GM12878 (cell line): Measurements from ENCODE around the gene PTPRN2. TPM values are rescaled to one million over a fixed set of nuclear protein-coding genes. Genes with fewer than 3 reads are reported as not detected.

Experiments
- ATAC-seq: fragments of 200-7000 bp; cut with Tn5 transposase; 3 replicates; pipeline ENCODE4 v1.9.1; 2020; ENCODE audit warnings: mild to moderate bottlenecking, moderate library complexity
- BruUV-seq: library from RNA; stranded (reverse); fragments of 400-500 nt; replicated peaks from 2 replicates; lab custom pipeline; 2021; lab: Mats Ljungman, UMichigan
- CTCF ChIA-PET: fragments of 300-600 bp; sonication (Branson Sonifier 250); formaldehyde crosslinking; extraction: SDS; loops from one replicate; lab custom pipeline; 2021; ENCODE audit warnings: inconsistent platforms; lab: Yijun Ruan, JAX
- POLR2A ChIA-PET: fragments of 350-600 bp; formaldehyde crosslinking; extraction: SDS; loops from one replicate; lab custom pipeline; 2021; ENCODE audit warnings: inconsistent platforms; lab: Charles Lee
- RAD21 ChIA-PET: fragments of 300-600 bp; sonication (Branson Sonifier 250); formaldehyde crosslinking; loops from one replicate; lab custom pipeline; 2023; ENCODE audit warnings: antibody characterized with exemption; ENCODE audit not compliant: unreplicated experiment; lab: Charles Lee
- SMC1A ChIA-PET: fragments of 300-600 bp; sonication (Branson Sonifier 250); formaldehyde crosslinking; loops from one replicate; lab custom pipeline; 2023; ENCODE audit not compliant: unreplicated experiment, uncharacterized antibody; lab: Charles Lee
- DNase-seq: peaks from one replicate; pipeline ENCODE4 v3.0.0-alpha.2; 2011; ENCODE audit warnings: low read depth, low spot score
- FAIRE-seq: peaks from 3 replicates; lab custom pipeline; 2011; peaks lifted over from hg19 to GRCh38; lab: Jason Lieb, UNC
- H2AFZ ChIP-seq: 2 replicates; pipeline ENCODE4 v1.6.0; 2011; ENCODE audit warnings: low read depth, low read length, control low read depth; ENCODE audit not compliant: control insufficient read depth
- H3K27ac ChIP-seq: 2 replicates; pipeline ENCODE4 v1.5.1; 2011; ENCODE audit warnings: control low read depth; ENCODE audit not compliant: control insufficient read depth, insufficient read depth
- H3K27me3 ChIP-seq, 2 experiments: replicated peaks in 1 of 2; 2 replicates each; pipeline versions ENCODE4 v1.6.0 to v1.6.1; 2011; ENCODE audit warnings: low read length in 1 of 2; ENCODE audit not compliant: control insufficient read depth in 2 of 2, insufficient read depth in 2 of 2
- H3K36me3 ChIP-seq, 2 experiments: 2 replicates each; pipeline ENCODE4 v1.5.1; 2011; ENCODE audit warnings: low read length in 1 of 2; ENCODE audit not compliant: control insufficient read depth in 2 of 2, insufficient read depth in 2 of 2
- H3K4me1 ChIP-seq: 2 replicates; pipeline ENCODE4 v1.6.1; 2011; ENCODE audit warnings: mild to moderate bottlenecking, low read length, moderate library complexity, mixed read lengths; ENCODE audit not compliant: control insufficient read depth, insufficient read depth
- H3K4me2 ChIP-seq: 2 replicates; pipeline ENCODE4 v1.6.0; 2011; ENCODE audit warnings: control low read depth; ENCODE audit not compliant: control insufficient read depth, insufficient read depth
- H3K4me3 ChIP-seq: fragments of 200-600 bp; sonication (generic); 2 replicates; pipeline ENCODE4 v1.5.1; 2016
- H3K79me2 ChIP-seq: 2 replicates; pipeline ENCODE4 v1.6.0; 2011; ENCODE audit warnings: low read length; ENCODE audit not compliant: control insufficient read depth, insufficient read depth
- H3K9ac ChIP-seq: 2 replicates; pipeline ENCODE4 v1.8.0; 2011; ENCODE audit warnings: low read length, control low read depth, mixed read lengths; ENCODE audit not compliant: control insufficient read depth, insufficient read depth
- H3K9me3 ChIP-seq: replicated peaks from 3 replicates; pipeline ENCODE4 v1.5.1; 2011; ENCODE audit warnings: mild to moderate bottlenecking, low read length; ENCODE audit not compliant: control insufficient read depth, insufficient read depth
- H4K20me1 ChIP-seq: 2 replicates; pipeline ENCODE4 v1.6.0; 2011; ENCODE audit not compliant: control insufficient read depth, insufficient read depth
- CBX5 ChIP-seq: sonication (generic); IDR thresholded peaks from 2 replicates; pipeline ENCODE4 v1.6.1; 2016; ENCODE audit warnings: low read depth, moderate library complexity, mild to moderate bottlenecking, inconsistent platforms
- CREM ChIP-seq: IDR thresholded peaks from 2 replicates; pipeline ENCODE4 v1.6.1; 2014; ENCODE audit warnings: antibody characterized with exemption, low read depth
- E2F8 ChIP-seq: fragments of 450-650 bp; IDR thresholded peaks from 2 replicates; pipeline ENCODE4 v1.6.1; 2018; ENCODE audit warnings: mild to moderate bottlenecking, low read depth, moderate library complexity; ENCODE audit not compliant: partially characterized antibody
- IRF5 ChIP-seq: fragments of 450-650 bp; IDR thresholded peaks from 2 replicates; pipeline ENCODE4 v1.6.1; 2017; ENCODE audit warnings: borderline replicate concordance
- KDM1A ChIP-seq: fragments of 200-600 bp; sonication (generic); IDR thresholded peaks from 2 replicates; pipeline ENCODE4 v1.6.1; 2016; ENCODE audit warnings: borderline replicate concordance
- MXI1 ChIP-seq: fragments of 150-350 bp; IDR thresholded peaks from 2 replicates; pipeline ENCODE4 v1.6.1; 2011; ENCODE audit warnings: low read depth, mild to moderate bottlenecking, inconsistent platforms, low read length, improper control_type of control experiment
- NRF1 ChIP-seq: conservative IDR thresholded peaks from 2 replicates; pipeline ENCODE4 v1.6.1; 2011; ENCODE audit warnings: mild to moderate bottlenecking, low read depth, low read length, improper control_type of control experiment
- RBBP5 ChIP-seq: fragments of 200-600 bp; sonication (generic); conservative IDR thresholded peaks from 2 replicates; pipeline ENCODE4 v1.6.1; 2016
- SKIL ChIP-seq: fragments of 450-650 bp; IDR thresholded peaks from 2 replicates; pipeline ENCODE4 v1.6.1; 2017; ENCODE audit warnings: mild to moderate bottlenecking, low read depth, inconsistent platforms; ENCODE audit not compliant: poor library complexity, severe bottlenecking
- SMAD1 ChIP-seq: fragments of 450-650 bp; IDR thresholded peaks from 2 replicates; pipeline ENCODE4 v1.6.1; 2018; ENCODE audit warnings: mild to moderate bottlenecking, low read depth; ENCODE audit not compliant: partially characterized antibody
- SMAD5 ChIP-seq: IDR thresholded peaks from 2 replicates; pipeline ENCODE4 v1.6.1; 2016; ENCODE audit warnings: antibody characterized with exemption, low read depth
- WRNIP1 ChIP-seq: IDR thresholded peaks from 2 replicates; pipeline ENCODE4 v1.6.1; 2011; ENCODE audit warnings: low read depth, low read length, improper control_type of control experiment, borderline replicate concordance
- ZBTB40 ChIP-seq: fragments of 450-650 bp; IDR thresholded peaks from 2 replicates; pipeline ENCODE4 v1.6.1; 2016; ENCODE audit warnings: mild to moderate bottlenecking, moderate library complexity, borderline replicate concordance
- WGBS: methylation state at CpG from one replicate; pipeline ENCODE4 v1.1.6; 2016; ENCODE audit warnings: low lambda C conversion rate; ENCODE audit not compliant: insufficient replicate concordance, insufficient coverage; ENCODE audit errors: missing lambda C conversion rate; 5-methylcytosine and 5-hydroxymethylcytosine counted together
- in situ Hi-C: fragments of 300-500 bp; cut with MboI; formaldehyde crosslinking; loops from 9 replicates; pipeline ENCODE4 v1.14.3; 2018; ENCODE audit warnings: mixed read lengths
- intact Hi-C: fragments of 100-400 bp; cut with micrococcal nuclease; formaldehyde crosslinking; loops from one replicate; pipeline ENCODE4 v1.14.2; 2022; ENCODE audit not compliant: unreplicated experiment
- polyA plus RNA-seq, 11 experiments: library from polyadenylated mRNA; depleted of rRNA in 4 of 11; unstranded in 6 of 11; stranded (reverse) in 5 of 11; fragments of >200 nt; fragmentation: Nextera tagmentation in 4 of 11; fragmentation: Illumina TruSeq in 1 of 11; extraction: Ambion mirVana in 4 of 11; extraction: Trizol in 1 of 11; gene quantifications; 1 replicate in 1 of 11; 2 replicates in 10 of 11; pipeline versions ENCODE4 v1.2.1 to v1.2.3, GENCODE V29; 2011 to 2016; ENCODE audit warnings: inconsistent platforms in 2 of 11, missing spikeins in 2 of 11, low read depth in 1 of 11
- total RNA-seq, 4 experiments: library from RNA; depleted of rRNA in 3 of 4; stranded (reverse); fragments of >200 nt in 3 of 4; fragmentation: Illumina TruSeq in 1 of 4; extraction: Trizol in 1 of 4; gene quantifications; 2 replicates each; pipeline versions ENCODE4 v1.2.1 to v1.2.3, GENCODE V29; 2013 to 2021

Gene PTPRN2
- total and polyA plus RNA-seq, 10 of the 15 experiments (the other 5 are each of a cell fraction or from before 2014, with no cell fraction given), result 5.4 TPM; not detected in 9

GRCh38 chr7:157770716-157771320 is 816.8 kb downstream of the PTPRN2 start:
- H3K9me3 ChIP-seq, result no peaks in the 10 kb centered on the region; the same call in 2 of the 3 replicates
- no peaks in the 10 kb centered on the region for H3K79me2 ChIP-seq
- ChIA-PET RAD21 (no interaction called here), POLR2A (no interaction called here), CTCF (no interaction called here), SMC1A (no interaction called here)
- intact Hi-C loops (no loop called here), in situ Hi-C loops (no loop called here)
- 24% methylated on average over 13 of the region's 13 CpGs for WGBS
- no peaks in the 10 kb centered on the region for H3K27me3 ChIP-seq
- BruUV-seq, result no TSS peak
- no peak for FAIRE-seq
- H3K27ac ChIP-seq, result no peak overlapping the region
- no peak overlapping the region for H3K9ac ChIP-seq
- no peaks in the 10 kb centered on the region for H3K4me1 ChIP-seq
- H3K36me3 ChIP-seq, result no peaks in the 10 kb centered on the region
- no peak overlapping the region for H3K4me2 ChIP-seq
- no peak overlapping the region for H3K4me3 ChIP-seq
- no peak overlapping the region for H2AFZ ChIP-seq
- no peaks in the 10 kb centered on the region for H4K20me1 ChIP-seq
- no peak for ATAC-seq
- no peak for DNase-seq
- TF ChIP-seq KDM1A, result no peak
- TF ChIP-seq SMAD1, result no peak
- TF ChIP-seq NRF1, result no peak
- no peak for TF ChIP-seq ZBTB40
- TF ChIP-seq E2F8, result no peak
- no peak for TF ChIP-seq IRF5
- TF ChIP-seq RBBP5, result no peak
- no peak for TF ChIP-seq SKIL
- TF ChIP-seq CREM, result no peak
- no peak for TF ChIP-seq MXI1
- TF ChIP-seq WRNIP1, result no peak
- no peak for TF ChIP-seq CBX5
- TF ChIP-seq SMAD5, result no peak
